Measurements from ENCODE around the gene CLCF1.
"Not testable (repeated sequence)": the region's sequence is repeated elsewhere in the genome, so short reads cannot be mapped to it uniquely, and the experiment has no call there.

CLCF1 gene

DNA sequence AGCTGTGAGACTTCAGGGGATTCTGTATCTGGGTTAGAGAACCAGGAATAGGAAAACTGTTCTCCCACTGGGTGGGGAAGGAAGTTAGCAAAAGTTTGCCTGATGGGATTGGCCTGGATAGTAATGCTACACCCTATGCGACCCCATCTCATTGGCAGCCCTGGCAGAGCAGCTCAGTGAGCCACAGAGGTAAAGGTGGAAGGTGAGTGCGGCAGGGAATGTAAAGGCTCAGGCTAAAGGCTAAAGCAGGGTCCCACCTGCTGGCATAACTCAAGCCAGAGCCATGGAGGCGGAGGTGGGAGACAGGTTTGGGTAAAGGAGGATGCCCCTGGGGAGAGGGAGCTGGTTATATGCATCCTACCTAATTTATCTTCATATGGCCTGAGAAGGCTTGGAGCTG lies 51.3 kb downstream of the CLCF1 start:
- H3K27ac ChIP-seq = peak overlapping the region; percentile 4; the same call in 1 of the 2 replicates
- POLR2A ChIA-PET (ENCODE audit: low non-redundant PET) = interaction anchor here (0.6 kb wide), 1 partner anchor 10 kb away, joined by 4 read pairs; no protein-coding TSS in a partner anchor
- CTCF ChIA-PET = interaction anchor here (0.6 to 1.9 kb wide), 5 partner anchors 8 to 65 kb away, joined by 3 to 7 read pairs (median 3); partner anchors contain the start of gene CLCF1
- TF ChIP-seq, protein P1, sequence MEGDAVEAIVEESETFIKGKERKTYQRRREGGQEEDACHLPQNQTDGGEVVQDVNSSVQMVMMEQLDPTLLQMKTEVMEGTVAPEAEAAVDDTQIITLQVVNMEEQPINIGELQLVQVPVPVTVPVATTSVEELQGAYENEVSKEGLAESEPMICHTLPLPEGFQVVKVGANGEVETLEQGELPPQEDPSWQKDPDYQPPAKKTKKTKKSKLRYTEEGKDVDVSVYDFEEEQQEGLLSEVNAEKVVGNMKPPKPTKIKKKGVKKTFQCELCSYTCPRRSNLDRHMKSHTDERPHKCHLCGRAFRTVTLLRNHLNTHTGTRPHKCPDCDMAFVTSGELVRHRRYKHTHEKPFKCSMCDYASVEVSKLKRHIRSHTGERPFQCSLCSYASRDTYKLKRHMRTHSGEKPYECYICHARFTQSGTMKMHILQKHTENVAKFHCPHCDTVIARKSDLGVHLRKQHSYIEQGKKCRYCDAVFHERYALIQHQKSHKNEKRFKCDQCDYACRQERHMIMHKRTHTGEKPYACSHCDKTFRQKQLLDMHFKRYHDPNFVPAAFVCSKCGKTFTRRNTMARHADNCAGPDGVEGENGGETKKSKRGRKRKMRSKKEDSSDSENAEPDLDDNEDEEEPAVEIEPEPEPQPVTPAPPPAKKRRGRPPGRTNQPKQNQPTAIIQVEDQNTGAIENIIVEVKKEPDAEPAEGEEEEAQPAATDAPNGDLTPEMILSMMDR (conservative IDR thresholded peaks at IDR 0.05; ENCODE audit: low read depth) = no peak
- DNase-seq (ENCODE audit: low spot score) = no peak

DNA sequence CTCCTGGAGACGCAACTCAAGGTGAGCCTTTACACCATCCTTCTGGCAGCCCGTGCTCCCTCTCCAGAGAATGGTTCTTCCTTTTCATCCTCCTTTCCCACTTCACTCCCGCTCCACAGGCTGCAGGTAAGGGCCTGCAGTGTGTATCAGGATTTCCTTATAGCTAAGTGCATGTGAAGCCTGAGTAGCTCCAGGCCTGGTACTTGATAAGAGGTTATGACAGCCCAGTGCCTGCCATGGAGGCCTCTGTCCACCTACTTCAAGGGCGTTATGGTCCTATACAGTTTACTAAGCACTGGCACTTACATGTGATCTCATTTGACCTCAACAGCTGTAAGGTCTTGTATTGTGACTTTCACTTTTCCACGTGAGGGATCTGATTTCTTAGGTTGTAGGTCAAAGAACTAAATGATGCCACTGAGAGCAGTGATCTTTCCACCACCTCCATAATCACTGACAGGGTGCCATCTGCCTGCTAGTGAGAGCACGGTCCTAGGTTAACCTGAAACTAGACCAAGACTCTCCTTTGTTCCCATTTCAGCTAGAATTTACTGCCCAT lies 52.0 kb downstream of the CLCF1 start:
- ChIA-PET CTCF (interaction anchor here (0.6 to 1.9 kb wide), 5 partner anchors 8 to 126 kb away, joined by 3 to 7 read pairs (median 3); partner anchors contain the start of gene CLCF1), POLR2A (ENCODE audit: low non-redundant PET) (interaction anchor here (0.6 kb wide), 1 partner anchor 11 kb away, joined by 4 read pairs; no protein-coding TSS in a partner anchor)

DNA sequence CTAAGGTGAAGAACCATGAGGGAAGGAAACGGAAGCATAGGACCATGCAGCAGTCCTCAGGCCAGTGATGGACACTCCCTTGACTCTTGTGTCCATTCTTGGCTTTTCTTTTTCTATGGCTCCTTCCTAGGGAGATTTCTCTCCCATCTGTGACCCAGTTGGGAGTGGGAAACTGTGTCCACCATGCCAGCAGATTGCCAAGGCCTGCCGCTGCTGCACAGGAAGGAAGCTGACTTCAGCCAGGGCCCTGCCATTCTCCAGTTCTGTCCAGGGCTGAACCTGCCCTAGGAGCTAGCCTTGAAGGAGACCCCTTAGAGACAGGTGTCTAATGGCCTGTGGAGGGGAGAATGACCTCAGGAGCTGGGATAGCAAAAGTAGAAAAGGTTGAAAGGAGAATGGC lies 52.7 kb downstream of the CLCF1 start:
- POLR2A ChIA-PET (ENCODE audit: low non-redundant PET) = no interaction called here
- CTCF ChIA-PET = no interaction called here
- TF ChIP-seq, protein P1 (conservative IDR thresholded peaks at IDR 0.05; ENCODE audit: low read depth) = no peak

More for the DNA sequence above, 52.0 kb downstream of the CLCF1 start:
- no peak overlapping the region for H3K27ac ChIP-seq
- TF ChIP-seq, protein P1 (conservative IDR thresholded peaks at IDR 0.05; ENCODE audit: low read depth) = no peak
- DNase-seq (ENCODE audit: low spot score) = no peak

DNA sequence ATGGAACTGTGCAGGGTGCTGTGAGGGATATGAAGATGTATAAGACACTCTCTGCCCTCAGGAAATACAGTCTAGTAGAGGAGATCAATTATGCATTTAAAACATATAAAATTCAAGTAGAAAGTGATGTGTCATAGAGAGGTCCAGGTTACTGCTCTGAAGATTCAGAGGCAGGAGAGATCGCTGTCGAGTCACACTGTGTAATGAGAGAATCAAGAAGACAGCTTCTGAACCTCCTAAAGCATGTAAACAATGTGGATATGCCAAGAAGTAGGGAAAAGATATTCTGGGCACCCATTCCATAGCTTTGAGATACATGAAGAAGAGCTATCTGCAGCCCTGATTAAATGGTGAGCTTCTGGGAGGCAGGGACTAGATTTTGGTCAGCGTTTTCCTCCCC lies 53.4 kb downstream of the CLCF1 start:
- CTCF ChIA-PET = interaction anchor here (0.7 kb wide), 1 partner anchor 258 kb away, joined by 3 read pairs; no protein-coding TSS in a partner anchor
- H3K27ac ChIP-seq = no peak overlapping the region
- POLR2A ChIA-PET (ENCODE audit: low non-redundant PET) = no interaction called here
- TF ChIP-seq, protein P1 (conservative IDR thresholded peaks at IDR 0.05; ENCODE audit: low read depth) = no peak
- no peak for DNase-seq (ENCODE audit: low spot score)

More for the DNA sequence above, 52.7 kb downstream of the CLCF1 start:
- H3K27ac ChIP-seq = no peak overlapping the region
- DNase-seq (ENCODE audit: low spot score) = no peak

DNA sequence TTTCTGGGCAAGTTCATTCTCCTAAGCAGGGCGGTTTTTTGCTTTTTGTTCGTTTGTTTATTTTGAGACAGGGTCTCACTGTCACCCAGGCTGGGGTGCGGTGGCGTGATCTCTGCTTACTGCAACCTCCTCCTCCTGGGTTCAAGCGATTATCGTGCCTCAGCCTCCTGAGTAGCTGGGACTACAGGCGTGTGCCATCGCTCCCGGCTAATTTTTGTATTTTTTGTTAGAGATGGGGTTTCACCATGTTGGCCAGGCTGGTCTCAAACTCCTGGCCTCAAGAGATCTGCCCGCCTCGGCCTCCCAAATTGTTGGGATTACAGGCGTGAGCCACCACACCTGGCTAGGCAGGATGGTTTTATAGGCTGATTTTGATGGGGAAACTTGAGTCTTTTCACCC lies 54.5 kb downstream of the CLCF1 start:
- ChIA-PET CTCF (interaction anchor here (0.6 to 3.1 kb wide), 4 partner anchors 26 to 64 kb away, joined by 3 to 15 read pairs (median 5); partner anchors contain the start of gene GRK2), POLR2A (ENCODE audit: low non-redundant PET) (interaction anchor here (0.7 to 1.0 kb wide), 2 partner anchors 13 to 16 kb away, joined by 3 read pairs; partner anchors contain the start of gene SSH3)
- H3K27ac ChIP-seq; DNase-seq (ENCODE audit: low spot score): not testable (repeated sequence)

DNA sequence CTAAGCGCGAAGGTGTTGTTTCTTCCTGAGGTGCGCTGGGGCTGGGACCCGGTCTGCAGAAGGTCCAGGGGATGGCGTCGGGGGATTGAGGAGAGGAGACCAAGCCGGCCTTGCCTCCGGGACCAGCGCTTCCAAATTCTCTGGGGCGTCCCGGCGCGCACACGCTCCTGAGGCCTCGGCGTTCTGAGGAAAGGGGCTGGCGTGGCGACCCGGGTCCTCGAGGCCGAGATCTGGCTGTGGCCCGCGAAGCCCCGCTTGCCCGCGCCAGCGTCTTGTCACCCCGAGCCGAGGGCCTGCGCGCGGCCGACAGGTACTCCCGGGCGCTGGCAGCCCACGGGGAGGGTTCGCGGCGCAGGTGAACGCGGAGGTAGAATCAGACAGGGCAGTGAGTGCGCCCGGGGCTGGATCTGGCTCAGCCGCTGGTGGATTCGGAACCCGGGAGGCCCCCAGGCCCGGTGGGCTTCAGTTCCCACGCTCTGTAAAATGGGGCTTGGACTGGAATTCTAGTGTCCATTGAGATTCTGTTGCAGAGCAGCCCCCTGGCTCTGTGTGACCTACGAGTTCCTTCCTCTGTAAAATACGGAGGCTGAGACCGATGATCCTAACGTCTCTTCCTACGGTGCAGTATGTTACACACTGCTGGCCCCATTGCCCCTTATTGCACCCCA lies 55.4 kb downstream of the CLCF1 start:
- DNase-seq (ENCODE audit: low spot score) = peak; percentile 54
- ChIA-PET CTCF (interaction anchor here (0.6 to 3.1 kb wide), 16 partner anchors 15 to 951 kb away, joined by 3 to 27 read pairs (median 5); partner anchors contain the start of genes ANKRD13D, GRK2 and SSH3), POLR2A (ENCODE audit: low non-redundant PET) (interaction anchor here (0.7 to 1.4 kb wide), 6 partner anchors 13 to 53 kb away, joined by 3 to 16 read pairs (median 4); partner anchors contain the start of gene SSH3)
- TF ChIP-seq, protein P1 (conservative IDR thresholded peaks at IDR 0.05; ENCODE audit: low read depth) = no peak
- peak overlapping the region; percentile 99 for H3K27ac ChIP-seq
